Activated CD8-positive, alpha-beta T cell treated with anti-CD3 and anti-CD28 coated beads for 36 hours (primary cell): ENCODE results near the gene RASSF4. TPM values are rescaled to one million over a fixed set of nuclear protein-coding genes. Genes with fewer than 3 reads are reported as not detected.
A peak's percentile ranks its signal among the peaks of the same experiment; 100 is the strongest.

Experiments
- ATAC-seq: fragments of 200-7000 bp; cut with Tn5 transposase; one replicate; pipeline ENCODE4 v1.10.0; 2021; ENCODE audit warnings: mild to moderate bottlenecking, moderate library complexity
- CTCF ChIA-PET: fragments of 350-600 bp; sonication (Branson Sonifier 250); formaldehyde crosslinking; loops from one replicate; lab custom pipeline; 2021; ENCODE audit warnings: antibody characterized with exemption; lab: Charles Lee
- POLR2A ChIA-PET: fragments of 350-600 bp; sonication (Branson Sonifier 250); formaldehyde crosslinking; loops from one replicate; lab custom pipeline; 2021; ENCODE audit warnings: antibody characterized with exemption; lab: Charles Lee
- DNase-seq: peaks from one replicate; pipeline ENCODE4 v3.0.0-alpha.2; 2020
- H3K27ac Mint-ChIP-seq: one replicate; pipeline ENCODE4 v1.8.0; 2021; ENCODE audit warnings: mild to moderate bottlenecking, mixed read lengths
- H3K27me3 Mint-ChIP-seq: one replicate; pipeline ENCODE4 v1.8.0; 2021; ENCODE audit warnings: mixed read lengths
- H3K36me3 Mint-ChIP-seq: one replicate; pipeline ENCODE4 v1.8.0; 2021; ENCODE audit warnings: low read depth, mixed read lengths
- H3K4me1 Mint-ChIP-seq: one replicate; pipeline ENCODE4 v1.8.0; 2021; ENCODE audit warnings: low read depth, mixed read lengths
- H3K4me3 Mint-ChIP-seq: one replicate; pipeline ENCODE4 v1.8.0; 2021; ENCODE audit warnings: mild to moderate bottlenecking, moderate library complexity, mixed read lengths
- H3K9me3 Mint-ChIP-seq: one replicate; pipeline ENCODE4 v1.8.0; 2021; ENCODE audit warnings: mixed read lengths
- CTCF ChIP-seq: fragments of 200-600 bp; IDR thresholded peaks from one replicate; pipeline ENCODE4 v1.8.0; 2022; ENCODE audit warnings: antibody characterized with exemption, mild to moderate bottlenecking
- intact Hi-C: fragments of 100-400 bp; cut with micrococcal nuclease; formaldehyde crosslinking; loops from one replicate; pipeline ENCODE4 v1.10.0; 2022
- total RNA-seq, 2 experiments: library from RNA; stranded (reverse); gene quantifications; one replicate each; pipeline ENCODE4 v1.2.3, GENCODE V29; 2021

The RASSF4 gene
- total RNA-seq, 2 experiments from 2014 or later, result 1.8 to 1.9 TPM

- ATAC-seq (no peak), DNase-seq (no peak)
- Mint-ChIP-seq H3K27ac (no peak overlapping the region), H3K9me3 (no peaks in the 10 kb centered on the region), H3K27me3 (no peaks in the 10 kb centered on the region), H3K36me3 (no peaks in the 10 kb centered on the region), H3K4me3 (no peak overlapping the region), H3K4me1 (peaks cover 19% of the 10 kb centered on the region)
- POLR2A ChIA-PET, result no interaction called here
- no peak for TF ChIP-seq CTCF
- intact Hi-C loops, result no loop called here
- CTCF ChIA-PET, result interaction anchor here (0.7 to 4.5 kb wide), 6 partner anchors 10 to 78 kb away, joined by 3 to 25 read pairs (median 6); no protein-coding TSS in a partner anchor
Observed at GRCh38 chr10:44976352-44977198, 17.0 kb downstream of the RASSF4 start.

- POLR2A ChIA-PET, result interaction anchor here (1.2 kb wide), 1 partner anchor 23 kb away, joined by 3 read pairs; no protein-coding TSS in a partner anchor
- Mint-ChIP-seq H3K36me3 (no peaks in the 10 kb centered on the region), H3K27me3 (no peaks in the 10 kb centered on the region), H3K9me3 (no peaks in the 10 kb centered on the region), H3K27ac (no peak overlapping the region), H3K4me1 (peaks cover 19% of the 10 kb centered on the region), H3K4me3 (no peak overlapping the region)
- DNase-seq, result no peak
- TF ChIP-seq CTCF, result no peak
- ATAC-seq, result no peak
- CTCF ChIA-PET, result interaction anchor here (0.9 to 4.5 kb wide), 3 partner anchors 11 to 64 kb away, joined by 3 to 23 read pairs (median 10); no protein-coding TSS in a partner anchor
- intact Hi-C loops, result no loop called here
Observed at GRCh38 chr10:44977287-44978212, 17.9 kb downstream of the RASSF4 start.

DNA sequence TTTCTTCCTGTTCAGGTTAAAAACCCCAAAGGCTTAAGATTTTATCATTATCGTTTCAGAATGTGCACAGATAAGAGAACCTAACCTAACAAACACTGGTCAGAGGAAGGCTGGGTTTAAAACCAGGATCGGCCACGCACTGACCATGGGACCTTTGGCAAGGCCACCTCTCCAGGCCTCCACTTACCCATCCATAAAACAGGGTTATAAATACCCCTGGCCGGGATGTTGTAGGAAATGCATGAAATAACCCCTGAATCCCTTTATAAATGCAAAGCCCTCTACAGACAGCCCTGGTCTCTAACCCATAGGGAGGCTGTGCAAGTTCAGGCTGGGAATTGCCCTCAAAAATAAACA is 18.6 kb downstream of the RASSF4 start:
- H3K4me3 Mint-ChIP-seq, result no peak overlapping the region
- no peaks in the 10 kb centered on the region for H3K36me3 Mint-ChIP-seq
- DNase-seq (no peak), ATAC-seq (no peak)
- ChIA-PET POLR2A (interaction anchor here (0.7 to 1.2 kb wide), 2 partner anchors 21 to 22 kb away, joined by 3 read pairs; no protein-coding TSS in a partner anchor), CTCF (interaction anchor here (4.5 kb wide), 1 partner anchor 45 kb away, joined by 23 read pairs; no protein-coding TSS in a partner anchor)
- H3K4me1 Mint-ChIP-seq, result peaks cover 19% of the 10 kb centered on the region
- no peak overlapping the region for H3K27ac Mint-ChIP-seq
- intact Hi-C loops, result no loop called here
- no peaks in the 10 kb centered on the region for H3K27me3 Mint-ChIP-seq
- H3K9me3 Mint-ChIP-seq, result no peaks in the 10 kb centered on the region
- no peak for TF ChIP-seq CTCF

- H3K36me3 Mint-ChIP-seq, result no peaks in the 10 kb centered on the region
- DNase-seq (peak; percentile 30), ATAC-seq (no peak)
- no peak within 1 kb of the TSS for H3K27ac Mint-ChIP-seq
- H3K9me3 Mint-ChIP-seq, result no peaks in the 10 kb centered on the region
- intact Hi-C loops, result no loop called here
- no peaks in the 10 kb centered on the region for H3K27me3 Mint-ChIP-seq
- ChIA-PET CTCF (interaction anchor here (0.8 to 4.5 kb wide), 2 partner anchors 11 to 46 kb away, joined by 3 to 23 read pairs; no protein-coding TSS in a partner anchor), POLR2A (interaction anchor here (0.7 to 1.2 kb wide), 2 partner anchors 20 to 22 kb away, joined by 3 read pairs; no protein-coding TSS in a partner anchor)
- no peak within 1 kb of the TSS for H3K4me3 Mint-ChIP-seq
- TF ChIP-seq CTCF, result no peak
- H3K4me1 Mint-ChIP-seq, result peaks cover 14% of the 10 kb centered on the region
Observed at GRCh38 chr10:44978570-44979280, 19.1 kb downstream of the RASSF4 start, which contains the start of gene DEPP1. TSS of gene DEPP1 (minus strand) at chr10:44978809. CDS start at chr10:44978030, 779 bp downstream.
